ENCODE data around the gene RDH16.

DNA sequence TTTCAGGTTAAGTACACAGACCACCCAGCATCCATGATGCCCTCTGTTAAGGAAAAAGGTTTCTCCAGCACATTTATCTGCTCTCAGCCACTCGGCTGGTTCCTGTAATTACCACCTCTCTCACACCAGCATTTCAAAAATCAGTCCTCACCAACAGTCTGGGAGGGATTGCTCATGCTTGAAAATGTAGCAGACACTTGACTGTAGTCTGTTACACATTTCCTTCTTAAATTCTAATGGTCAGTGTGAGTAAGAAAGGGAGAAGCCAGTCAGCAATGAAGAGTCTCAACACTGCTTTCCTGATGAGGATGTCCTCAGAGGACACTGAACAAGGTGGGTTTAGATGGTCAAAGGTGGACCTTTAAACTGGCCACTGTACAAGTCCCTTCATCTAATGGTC is 43.0 kb upstream of the RDH16 start:
- no peak for TF ChIP-seq GATA2 (IDR thresholded peaks at IDR 0.05; ENCODE audit: insufficient read depth, insufficient read length, low read depth, low read length)
- TF ChIP-seq EZH2 (IDR thresholded peaks at IDR 0.05; ENCODE audit: borderline replicate concordance, low read depth, low read length, severe bottlenecking): no peak
- TF ChIP-seq, protein P1, sequence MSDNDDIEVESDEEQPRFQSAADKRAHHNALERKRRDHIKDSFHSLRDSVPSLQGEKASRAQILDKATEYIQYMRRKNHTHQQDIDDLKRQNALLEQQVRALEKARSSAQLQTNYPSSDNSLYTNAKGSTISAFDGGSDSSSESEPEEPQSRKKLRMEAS (IDR thresholded peaks at IDR 0.05; ENCODE audit: insufficient read depth, insufficient read length): no peak
- TF ChIP-seq, protein P2, sequence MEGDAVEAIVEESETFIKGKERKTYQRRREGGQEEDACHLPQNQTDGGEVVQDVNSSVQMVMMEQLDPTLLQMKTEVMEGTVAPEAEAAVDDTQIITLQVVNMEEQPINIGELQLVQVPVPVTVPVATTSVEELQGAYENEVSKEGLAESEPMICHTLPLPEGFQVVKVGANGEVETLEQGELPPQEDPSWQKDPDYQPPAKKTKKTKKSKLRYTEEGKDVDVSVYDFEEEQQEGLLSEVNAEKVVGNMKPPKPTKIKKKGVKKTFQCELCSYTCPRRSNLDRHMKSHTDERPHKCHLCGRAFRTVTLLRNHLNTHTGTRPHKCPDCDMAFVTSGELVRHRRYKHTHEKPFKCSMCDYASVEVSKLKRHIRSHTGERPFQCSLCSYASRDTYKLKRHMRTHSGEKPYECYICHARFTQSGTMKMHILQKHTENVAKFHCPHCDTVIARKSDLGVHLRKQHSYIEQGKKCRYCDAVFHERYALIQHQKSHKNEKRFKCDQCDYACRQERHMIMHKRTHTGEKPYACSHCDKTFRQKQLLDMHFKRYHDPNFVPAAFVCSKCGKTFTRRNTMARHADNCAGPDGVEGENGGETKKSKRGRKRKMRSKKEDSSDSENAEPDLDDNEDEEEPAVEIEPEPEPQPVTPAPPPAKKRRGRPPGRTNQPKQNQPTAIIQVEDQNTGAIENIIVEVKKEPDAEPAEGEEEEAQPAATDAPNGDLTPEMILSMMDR (IDR thresholded peaks at IDR 0.05; ENCODE audit: extremely low read depth in 1 of 2, insufficient read depth in 1 of 2, low read depth in 1 of 2, low read length in 2 of 2): no peak
- TF ChIP-seq POLR2AphosphoS5 (IDR thresholded peaks at IDR 0.05; ENCODE audit: insufficient read depth, low read depth, low read length): no peak
- TF ChIP-seq FOS (IDR thresholded peaks at IDR 0.05; ENCODE audit: borderline replicate concordance, insufficient read depth, low read length): no peak
